SU-DHL-6 (cell line): ENCODE data around the gene SBF1.

Source experiments
- H2AFZ ChIP-seq: fragments of 200-600 bp; sonication (generic); 2 replicates; pipeline ENCODE4 v1.6.1; 2014; ENCODE audit warnings: low read depth, mild to moderate bottlenecking, moderate library complexity, mixed read lengths, antibody characterized with exemption, low read length; ENCODE audit not compliant: severe bottlenecking
- H3F3A ChIP-seq: fragments of 200-600 bp; shearing (Covaris generic); 2 replicates; pipeline ENCODE4 v1.6.0; 2016; ENCODE audit warnings: antibody characterized with exemption, mild to moderate bottlenecking; ENCODE audit not compliant: insufficient read depth
- H3K27ac ChIP-seq: fragments of 200-600 bp; sonication (generic); 2 replicates; pipeline ENCODE4 v1.5.1; 2016; ENCODE audit warnings: low read depth, mild to moderate bottlenecking, low read length, moderate library complexity, mixed read lengths
- H3K27me3 ChIP-seq: fragments of 200-600 bp; sonication (generic), shearing (Covaris generic); 2 replicates; pipeline ENCODE4 v1.6.0; 2014; ENCODE audit warnings: mild to moderate bottlenecking, low read length
- H3K36me3 ChIP-seq: fragments of 200-600 bp; sonication (generic); 2 replicates; pipeline ENCODE4 v1.6.1; 2014; ENCODE audit warnings: mild to moderate bottlenecking, low read length, mixed read lengths
- H3K4me2 ChIP-seq: fragments of 300-600, 200-600 bp; shearing (Covaris generic), sonication (generic); 2 replicates; pipeline ENCODE4 v1.6.0; 2014; ENCODE audit warnings: low read length, low read depth, mild to moderate bottlenecking; ENCODE audit not compliant: poor library complexity, severe bottlenecking
- H3K4me3 ChIP-seq: fragments of 200-600 bp; sonication (generic); 2 replicates; pipeline ENCODE4 v1.5.1; 2014; ENCODE audit warnings: antibody characterized with exemption, low read length, mild to moderate bottlenecking, mixed read lengths; ENCODE audit not compliant: insufficient read depth, poor library complexity, severe bottlenecking
- H3K79me2 ChIP-seq: fragments of 200-600 bp; sonication (generic); 2 replicates; pipeline ENCODE4 v1.6.1; 2014; ENCODE audit warnings: mild to moderate bottlenecking, low read length, moderate library complexity; ENCODE audit not compliant: insufficient read depth
- H3K9ac ChIP-seq: fragments of 200-600 bp; sonication (generic); 2 replicates; pipeline ENCODE4 v1.7.0; 2014; ENCODE audit warnings: mild to moderate bottlenecking, low read length
- H3K9me2 ChIP-seq: fragments of 200-600 bp; sonication (generic); replicated peaks from 2 replicates; pipeline ENCODE4 v1.6.1; 2014; ENCODE audit warnings: low read length; ENCODE audit not compliant: insufficient read depth
- H3K9me3 ChIP-seq: fragments of 200-600 bp; sonication (generic); 2 replicates; pipeline ENCODE4 v1.6.1; 2014; ENCODE audit warnings: low read length, mixed read lengths; ENCODE audit not compliant: insufficient read depth
- H4K20me1 ChIP-seq: fragments of 200-600 bp; sonication (generic); 2 replicates; pipeline ENCODE4 v1.6.1; 2014; ENCODE audit warnings: low read depth, mild to moderate bottlenecking, antibody characterized with exemption, low read length, moderate library complexity, mixed read lengths
- EZH2phosphoT487 ChIP-seq: fragments of 200-600 bp; sonication (generic), shearing (Covaris generic); conservative IDR thresholded peaks from 2 replicates; pipeline ENCODE4 v1.6.1; 2018; ENCODE audit warnings: mild to moderate bottlenecking, antibody characterized with exemption, low read length, moderate library complexity, mixed read lengths
- TF ChIP-seq, protein P1 (sequence below): fragments of 200-600 bp; sonication (generic); IDR thresholded peaks from one replicate; pipeline ENCODE4 v1.5.1; 2017; ENCODE audit warnings: antibody characterized with exemption, mild to moderate bottlenecking, low read length, moderate library complexity; ENCODE audit not compliant: insufficient read depth, poor library complexity, severe bottlenecking

The SBF1 gene

GRCh38 chr22:50437511-50438304 lies 37.1 kb downstream of the SBF1 start:
- Histone ChIP-seq H3K79me2 (no peaks in the 10 kb centered on the region), H2AFZ (no peak overlapping the region), H3K27me3 (no peaks in the 10 kb centered on the region), H3K36me3 (no peaks in the 10 kb centered on the region), H3K9me3 (no peaks in the 10 kb centered on the region), H3K27ac (no peak overlapping the region), H3K9ac (no peak overlapping the region), H3K4me3 (no peak overlapping the region), H3K9me2 (no peaks in the 10 kb centered on the region), H3K4me2 (no peak overlapping the region), H3F3A (no peaks in the 10 kb centered on the region), H4K20me1 (no peaks in the 10 kb centered on the region)
- TF ChIP-seq, protein P1, sequence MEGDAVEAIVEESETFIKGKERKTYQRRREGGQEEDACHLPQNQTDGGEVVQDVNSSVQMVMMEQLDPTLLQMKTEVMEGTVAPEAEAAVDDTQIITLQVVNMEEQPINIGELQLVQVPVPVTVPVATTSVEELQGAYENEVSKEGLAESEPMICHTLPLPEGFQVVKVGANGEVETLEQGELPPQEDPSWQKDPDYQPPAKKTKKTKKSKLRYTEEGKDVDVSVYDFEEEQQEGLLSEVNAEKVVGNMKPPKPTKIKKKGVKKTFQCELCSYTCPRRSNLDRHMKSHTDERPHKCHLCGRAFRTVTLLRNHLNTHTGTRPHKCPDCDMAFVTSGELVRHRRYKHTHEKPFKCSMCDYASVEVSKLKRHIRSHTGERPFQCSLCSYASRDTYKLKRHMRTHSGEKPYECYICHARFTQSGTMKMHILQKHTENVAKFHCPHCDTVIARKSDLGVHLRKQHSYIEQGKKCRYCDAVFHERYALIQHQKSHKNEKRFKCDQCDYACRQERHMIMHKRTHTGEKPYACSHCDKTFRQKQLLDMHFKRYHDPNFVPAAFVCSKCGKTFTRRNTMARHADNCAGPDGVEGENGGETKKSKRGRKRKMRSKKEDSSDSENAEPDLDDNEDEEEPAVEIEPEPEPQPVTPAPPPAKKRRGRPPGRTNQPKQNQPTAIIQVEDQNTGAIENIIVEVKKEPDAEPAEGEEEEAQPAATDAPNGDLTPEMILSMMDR = no peak
- no peak for TF ChIP-seq EZH2phosphoT487

DNA sequence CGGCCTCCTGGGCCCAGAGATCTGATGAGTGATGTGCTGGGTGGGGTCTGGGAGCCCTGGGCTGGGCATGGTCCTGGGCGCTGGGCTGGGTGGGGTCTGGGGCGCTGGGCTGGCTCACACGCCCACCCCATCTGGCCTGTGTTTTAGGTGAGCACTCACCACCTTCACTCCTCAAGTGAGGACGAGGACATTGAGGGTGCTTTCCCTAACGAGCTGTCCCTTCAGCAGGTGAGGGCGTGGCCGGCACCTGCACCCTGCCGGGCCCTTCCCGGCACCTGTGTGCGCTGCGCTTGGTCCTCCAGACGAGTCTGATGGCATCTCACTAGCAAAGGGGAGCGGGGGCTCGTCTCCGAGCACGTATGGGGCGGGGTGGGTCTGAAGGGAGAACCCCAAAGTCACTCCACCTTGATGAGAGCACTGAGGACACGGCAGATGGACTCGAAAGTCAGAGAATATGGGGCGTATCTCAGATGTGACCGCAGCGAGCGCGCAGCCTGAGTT lies 37.9 kb downstream of the SBF1 start:
- H3K4me3 ChIP-seq = no peak overlapping the region
- H3K79me2 ChIP-seq = no peaks in the 10 kb centered on the region
- no peak for TF ChIP-seq EZH2phosphoT487
- TF ChIP-seq, protein P1 = no peak
- H3K27me3 ChIP-seq = no peaks in the 10 kb centered on the region
- H3K9me2 ChIP-seq = no peaks in the 10 kb centered on the region
- no peaks in the 10 kb centered on the region for H4K20me1 ChIP-seq
- H2AFZ ChIP-seq = no peak overlapping the region
- H3K9me3 ChIP-seq = no peaks in the 10 kb centered on the region
- H3F3A ChIP-seq = no peaks in the 10 kb centered on the region
- H3K27ac ChIP-seq = no peak overlapping the region
- H3K4me2 ChIP-seq = no peak overlapping the region
- H3K9ac ChIP-seq = no peak overlapping the region
- H3K36me3 ChIP-seq = no peaks in the 10 kb centered on the region

GRCh38 chr22:50436015-50436830 lies 38.6 kb downstream of the SBF1 start:
- Histone ChIP-seq H3K9me2 (no peaks in the 10 kb centered on the region), H3F3A (no peaks in the 10 kb centered on the region), H3K79me2 (no peaks in the 10 kb centered on the region), H2AFZ (no peak overlapping the region), H3K36me3 (no peaks in the 10 kb centered on the region), H3K4me3 (no peak overlapping the region), H3K9me3 (no peaks in the 10 kb centered on the region), H3K27ac (no peak overlapping the region), H3K4me2 (no peak overlapping the region), H3K9ac (no peak overlapping the region), H4K20me1 (no peaks in the 10 kb centered on the region), H3K27me3 (no peaks in the 10 kb centered on the region)
- TF ChIP-seq, protein P1 = no peak
- no peak for TF ChIP-seq EZH2phosphoT487
